ES-I3 (cell line): Measurements from ENCODE around the gene HCRT.
"Not testable (repeated sequence)": the region's sequence is repeated elsewhere in the genome, so short reads cannot be mapped to it uniquely, and the experiment has no call there.

Experiments used
- H3K36me3 ChIP-seq: 2 replicates; pipeline ENCODE4 v1.6.1; 2013; ENCODE audit warnings: mild to moderate bottlenecking, low read length, control low read depth, moderate library complexity; ENCODE audit not compliant: insufficient read depth
- H3K4me1 ChIP-seq: 2 replicates; pipeline ENCODE4 v1.6.1; 2013; ENCODE audit warnings: mild to moderate bottlenecking, control low read depth, low read length; ENCODE audit not compliant: insufficient read depth
- H3K9ac ChIP-seq: 2 replicates; pipeline ENCODE4 v1.6.1; 2013; ENCODE audit warnings: low read depth, mild to moderate bottlenecking, low read length, moderate library complexity
- H3K9me3 ChIP-seq: 2 replicates; pipeline ENCODE4 v1.6.1; 2013; ENCODE audit warnings: mild to moderate bottlenecking, low read length, moderate library complexity; ENCODE audit not compliant: control insufficient read depth, insufficient read depth

The HCRT gene

GRCh38 chr17:42153919-42154742 is 31.1 kb downstream of the HCRT start:
- Histone ChIP-seq H3K9me3 (no peaks in the 10 kb centered on the region), H3K4me1 (peaks cover 7% of the 10 kb centered on the region; the same call in 1 of the 2 replicates), H3K9ac (peak overlapping the region; percentile 80), H3K36me3 (no peaks in the 10 kb centered on the region; the same call in 1 of the 2 replicates)

- no peaks in the 10 kb centered on the region for H3K9me3 ChIP-seq
- H3K36me3 ChIP-seq, result no peaks in the 10 kb centered on the region; the same call in 1 of the 2 replicates
- H3K9ac ChIP-seq, result no peak overlapping the region
- no peaks in the 10 kb centered on the region for H3K4me1 ChIP-seq
Observed at GRCh38 chr17:42146911-42147607, 38.2 kb downstream of the HCRT start.

GRCh38 chr17:42143138-42143537 is 42.1 kb downstream of the HCRT start:
- H3K36me3 ChIP-seq, H3K9ac ChIP-seq, H3K4me1 ChIP-seq, H3K9me3 ChIP-seq: not testable (repeated sequence)

- Histone ChIP-seq H3K9me3 (no peaks in the 10 kb centered on the region), H3K4me1 (no peaks in the 10 kb centered on the region), H3K36me3 (no peaks in the 10 kb centered on the region; the same call in 1 of the 2 replicates), H3K9ac (no peak overlapping the region)
Observed at GRCh38 chr17:42142371-42142896, 42.8 kb downstream of the HCRT start.

- Histone ChIP-seq H3K36me3 (no peaks in the 10 kb centered on the region; the same call in 1 of the 2 replicates), H3K4me1 (peaks cover under 1% of the 10 kb centered on the region; the same call in 1 of the 2 replicates), H3K9me3 (no peaks in the 10 kb centered on the region), H3K9ac (no peak overlapping the region)
Observed at GRCh38 chr17:42141382-42141781, 43.9 kb downstream of the HCRT start.

GRCh38 chr17:42140690-42141089 is 44.6 kb downstream of the HCRT start:
- H3K9me3 ChIP-seq, H3K4me1 ChIP-seq, H3K9ac ChIP-seq, H3K36me3 ChIP-seq: not testable (repeated sequence)

GRCh38 chr17:42138749-42139492 is 46.3 kb downstream of the HCRT start:
- Histone ChIP-seq H3K9ac (no peak overlapping the region), H3K9me3 (no peaks in the 10 kb centered on the region), H3K36me3 (no peaks in the 10 kb centered on the region; the same call in 1 of the 2 replicates), H3K4me1 (peaks cover 11% of the 10 kb centered on the region)

GRCh38 chr17:42136654-42137051 is 48.6 kb downstream of the HCRT start:
- no peaks in the 10 kb centered on the region; the same call in 1 of the 2 replicates for H3K36me3 ChIP-seq
- H3K9me3 ChIP-seq, result no peaks in the 10 kb centered on the region
- peaks cover 11% of the 10 kb centered on the region for H3K4me1 ChIP-seq
- no peak overlapping the region for H3K9ac ChIP-seq

- Histone ChIP-seq H3K36me3 (no peaks in the 10 kb centered on the region; the same call in 1 of the 2 replicates), H3K9me3 (no peaks in the 10 kb centered on the region), H3K4me1 (peaks cover 11% of the 10 kb centered on the region), H3K9ac (no peak overlapping the region)
Observed at GRCh38 chr17:42135664-42136653, 49.3 kb downstream of the HCRT start.

- Histone ChIP-seq H3K9ac (no peak overlapping the region), H3K9me3 (no peaks in the 10 kb centered on the region), H3K36me3 (no peaks in the 10 kb centered on the region; the same call in 1 of the 2 replicates), H3K4me1 (peaks cover 11% of the 10 kb centered on the region)
Observed at GRCh38 chr17:42135151-42135550, 50.1 kb downstream of the HCRT start.
